Forelimb muscle (tissue), 1 donor: ENCODE data around the gene SELENOP. TPM values are rescaled to one million over a fixed set of nuclear protein-coding genes. Genes with fewer than 3 reads are reported as not detected.

Source experiments
- DNase-seq: peaks from one replicate; pipeline ENCODE4 v3.0.0-alpha.2; 2013; ENCODE audit warnings: low read depth
- polyA plus RNA-seq: library from polyadenylated mRNA; unstranded; fragments of 120-200 nt; gene quantifications from one replicate; pipeline ENCODE4 v1.2.1, GENCODE V29; 2013; ENCODE audit not compliant: insufficient read length

SELENOP gene
- polyA plus RNA-seq, 1 donor, result 98.3 TPM

GRCh38 chr5:42798284-42799240 lies 13.1 kb downstream of the SELENOP start:
- no peak for DNase-seq

DNA sequence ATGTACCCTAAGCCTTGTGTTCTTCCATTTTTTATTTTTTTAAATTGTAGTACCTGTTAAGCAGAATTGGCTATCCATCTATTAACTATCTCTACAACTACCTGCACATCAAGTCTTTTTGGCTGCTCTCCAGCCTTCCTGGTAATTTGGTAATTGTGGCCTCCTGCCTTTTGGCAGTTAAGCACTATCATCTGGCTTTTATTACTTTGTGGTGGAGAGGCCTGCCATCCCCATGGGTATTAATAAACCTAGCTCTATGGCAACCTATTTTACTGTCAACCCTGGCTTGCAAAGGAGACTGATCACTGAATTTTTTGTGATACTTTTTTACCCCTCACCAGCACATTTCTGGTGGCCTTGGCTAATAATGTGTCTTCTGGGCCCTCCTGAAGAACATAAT lies 20.5 kb downstream of the SELENOP start:
- no peak for DNase-seq

GRCh38 chr5:42787845-42788244 lies 23.8 kb downstream of the SELENOP start:
- DNase-seq, result no peak

- no peak for DNase-seq
Observed at GRCh38 chr5:42787073-42787472, 24.6 kb downstream of the SELENOP start.

- DNase-seq, result no peak
Observed at GRCh38 chr5:42785756-42786155, 25.9 kb downstream of the SELENOP start.

- DNase-seq, result no peak
Observed at GRCh38 chr5:42784132-42784531, 27.6 kb downstream of the SELENOP start.

GRCh38 chr5:42781584-42781983 lies 30.1 kb downstream of the SELENOP start:
- no peak for DNase-seq

DNA sequence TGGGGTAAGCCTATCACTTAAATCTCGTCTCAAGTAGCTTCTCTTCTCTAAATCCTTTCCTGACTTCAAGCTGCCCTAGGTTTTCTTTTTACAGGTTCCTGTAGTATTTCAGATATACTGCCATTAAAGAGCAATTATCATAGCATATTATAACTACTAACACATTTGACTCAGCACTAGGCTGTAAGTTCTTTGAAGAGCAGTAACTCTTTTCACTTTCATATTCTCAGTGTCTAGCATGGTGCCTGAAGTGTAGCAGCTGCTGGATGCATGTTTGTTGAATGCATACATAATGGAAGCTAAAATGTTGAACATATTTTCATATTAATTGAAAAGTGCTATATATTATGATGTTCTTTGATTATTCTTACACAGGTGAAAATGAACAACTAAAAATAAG lies 32.6 kb downstream of the SELENOP start:
- DNase-seq, result no peak

- no peak for DNase-seq
Observed at GRCh38 chr5:42772265-42772993, 39.3 kb downstream of the SELENOP start.

- DNase-seq, result no peak
Observed at GRCh38 chr5:42770003-42770402, 41.7 kb downstream of the SELENOP start.

- DNase-seq, result no peak
Observed at GRCh38 chr5:42768106-42768504, 43.6 kb downstream of the SELENOP start.

- DNase-seq, result peak; percentile 16
Observed at GRCh38 chr5:42767491-42768105, 44.1 kb downstream of the SELENOP start.

GRCh38 chr5:42761791-42762190 lies 49.9 kb downstream of the SELENOP start:
- no peak for DNase-seq

GRCh38 chr5:42760426-42760825 lies 51.3 kb downstream of the SELENOP start:
- DNase-seq, result no peak

DNA sequence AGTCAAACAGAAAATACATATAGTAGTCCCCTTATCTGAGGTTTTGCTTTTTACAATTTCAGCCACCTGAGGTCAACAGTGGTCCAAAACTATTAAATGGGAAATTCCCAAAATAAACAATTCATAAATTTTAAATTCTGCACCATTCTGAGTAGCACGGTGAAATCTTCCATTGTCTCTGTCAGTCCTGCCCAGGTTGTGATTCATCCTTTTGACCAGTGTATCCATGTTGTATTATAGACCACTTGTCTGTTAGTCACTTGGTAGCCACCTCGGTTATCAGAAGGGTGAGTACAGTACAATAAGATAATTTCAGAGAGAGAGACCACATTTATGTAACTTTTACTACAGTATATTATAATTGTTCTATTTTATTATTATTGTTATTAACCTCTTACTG lies 52.2 kb downstream of the SELENOP start:
- DNase-seq, result no peak

GRCh38 chr5:42756606-42757601 lies 54.8 kb downstream of the SELENOP start, which contains the start of gene CCDC152:
CCDC152 (plus strand) TSS chr5:42756818; CDS start chr5:42759122, 2,304 bp downstream.
- DNase-seq, result no peak

GRCh38 chr5:42753099-42753498 lies 58.6 kb downstream of the SELENOP start:
- DNase-seq, result no peak

- DNase-seq, result no peak
Observed at GRCh38 chr5:42751044-42751443, 60.6 kb downstream of the SELENOP start.

- no peak for DNase-seq
Observed at GRCh38 chr5:42750507-42750906, 61.2 kb downstream of the SELENOP start.
